GM23338 (cell line): Measurements from ENCODE around the gene CGNL1. TPM values are rescaled to one million over a fixed set of nuclear protein-coding genes. Genes with fewer than 3 reads are reported as not detected.

Experiments
- ATAC-seq: fragments of 200-7000 bp; cut with Tn5 transposase; 3 replicates; pipeline ENCODE4 v1.9.1; 2020
- DNase-seq: peaks from one replicate; pipeline ENCODE4 v3.0.0-alpha.2; 2015; ENCODE audit warnings: low spot score
- H2AFZ ChIP-seq: fragments of 200-600 bp; sonication (generic); 2 replicates; pipeline ENCODE4 v1.8.0; 2016; ENCODE audit warnings: antibody characterized with exemption, mild to moderate bottlenecking, moderate library complexity
- H3F3A ChIP-seq: fragments of 200-600 bp; sonication (generic); replicated peaks from 2 replicates; pipeline ENCODE4 v1.8.0; 2017; ENCODE audit warnings: antibody characterized with exemption, mixed run types, low read depth
- H3K27ac ChIP-seq: fragments of 200-600 bp; sonication (generic); 2 replicates; pipeline ENCODE4 v1.6.1; 2016; ENCODE audit warnings: low read depth
- H3K27me3 ChIP-seq: fragments of 200-600 bp; sonication (generic); 2 replicates; pipeline ENCODE4 v1.8.0; 2016; ENCODE audit warnings: mild to moderate bottlenecking, mixed run types, moderate library complexity; ENCODE audit not compliant: insufficient read depth
- H3K36me3 ChIP-seq: fragments of 200-600 bp; sonication (generic); 2 replicates; pipeline ENCODE4 v1.8.0; 2016; ENCODE audit warnings: mild to moderate bottlenecking; ENCODE audit not compliant: insufficient read depth
- H3K4me1 ChIP-seq: fragments of 200-600 bp; sonication (generic); 2 replicates; pipeline ENCODE4 v1.8.0; 2016; ENCODE audit warnings: mild to moderate bottlenecking, moderate library complexity; ENCODE audit not compliant: insufficient read depth
- H3K4me2 ChIP-seq: fragments of 200-600 bp; sonication (generic); 2 replicates; pipeline ENCODE4 v1.7.1; 2017; ENCODE audit warnings: mixed run types
- H3K4me3 ChIP-seq: fragments of 200-600 bp; sonication (generic); 2 replicates; pipeline ENCODE4 v1.6.1; 2016; ENCODE audit warnings: mixed run types
- H3K79me2 ChIP-seq: fragments of 200-600 bp; sonication (generic); replicated peaks from 2 replicates; pipeline ENCODE4 v1.8.0; 2017; ENCODE audit warnings: mild to moderate bottlenecking; ENCODE audit not compliant: insufficient read depth
- H3K9me2 ChIP-seq: fragments of 200-600 bp; sonication (generic); 2 replicates; pipeline ENCODE4 v1.8.0; 2017; ENCODE audit not compliant: insufficient read depth
- H4K20me1 ChIP-seq: fragments of 200-600 bp; sonication (generic); replicated peaks from 2 replicates; pipeline ENCODE4 v1.8.0; 2017; ENCODE audit warnings: mild to moderate bottlenecking; ENCODE audit not compliant: insufficient read depth
- H3K27ac Mint-ChIP-seq: 2 replicates; pipeline ENCODE4 v1.8.0; 2020; ENCODE audit warnings: inconsistent platforms, mild to moderate bottlenecking, moderate library complexity, mixed read lengths
- H3K27me3 Mint-ChIP-seq: 3 replicates; pipeline ENCODE4 v1.8.0; 2022; ENCODE audit warnings: low read depth, mild to moderate bottlenecking, moderate library complexity, mixed read lengths, inconsistent platforms; ENCODE audit not compliant: insufficient read depth, poor library complexity
- H3K36me3 Mint-ChIP-seq: 3 replicates; pipeline ENCODE4 v1.8.0; 2021; ENCODE audit warnings: low read depth, mild to moderate bottlenecking, inconsistent platforms, moderate library complexity, mixed read lengths
- H3K4me1 Mint-ChIP-seq: 3 replicates; pipeline ENCODE4 v1.8.0; 2020; ENCODE audit warnings: mild to moderate bottlenecking, inconsistent platforms, mixed read lengths
- H3K4me3 Mint-ChIP-seq: 3 replicates; pipeline ENCODE4 v1.8.0; 2021; ENCODE audit warnings: moderate library complexity, mild to moderate bottlenecking, inconsistent platforms, mixed read lengths
- H3K9me3 Mint-ChIP-seq: 3 replicates; pipeline ENCODE4 v1.8.0; 2020; ENCODE audit warnings: moderate library complexity, mild to moderate bottlenecking, inconsistent platforms, mixed read lengths
- CREB1 ChIP-seq: fragments of 250-450 bp; sonication (Bioruptor Pico); IDR thresholded peaks from 2 replicates; pipeline ENCODE4 v1.5.0; 2020; ENCODE audit warnings: low read depth, mild to moderate bottlenecking, moderate library complexity
- JUNB ChIP-seq: IDR thresholded peaks from one replicate; pipeline ENCODE4 v1.6.1; 2016; ENCODE audit warnings: antibody characterized with exemption; ENCODE audit not compliant: unreplicated experiment
- POLR2AphosphoS5 ChIP-seq: IDR thresholded peaks from 2 replicates; pipeline ENCODE4 v1.6.1; 2016; ENCODE audit warnings: antibody characterized with exemption, low read depth
- STAT1 ChIP-seq: IDR thresholded peaks from one replicate; pipeline ENCODE4 v1.6.1; 2016; ENCODE audit warnings: antibody characterized with exemption; ENCODE audit not compliant: unreplicated experiment
- ZNF331 ChIP-seq: fragments of 250-450 bp; sonication (Bioruptor Pico); IDR thresholded peaks from 2 replicates; pipeline ENCODE4 v1.5.0; 2020; ENCODE audit warnings: low read depth, mild to moderate bottlenecking, moderate library complexity
- polyA plus RNA-seq: library from polyadenylated mRNA; unstranded; fragments of >200 nt; fragmentation: Nextera tagmentation; extraction: Ambion mirVana; gene quantifications from 2 replicates; pipeline ENCODE4 v1.2.1, GENCODE V29; 2016
- total RNA-seq: library from RNA; depleted of rRNA; stranded (reverse); fragments of >200 nt; shearing (Covaris generic); gene quantifications from 2 replicates; pipeline ENCODE4 v1.2.3, GENCODE V29; 2014
- TF ChIP-seq, protein P1 (sequence below): IDR thresholded peaks from 2 replicates; pipeline ENCODE4 v1.6.1; 2016; ENCODE audit warnings: antibody characterized with exemption
- TF ChIP-seq, protein P2 (sequence below), 2 experiments: fragments of 200-600 bp in 1 of 2; sonication (generic) in 1 of 2; conservative IDR thresholded peaks; 2 replicates each; pipeline versions ENCODE4 v1.5.1 to v1.6.1; 2016 to 2017; ENCODE audit warnings: antibody characterized with exemption in 2 of 2, low read depth in 2 of 2, mild to moderate bottlenecking in 2 of 2, moderate library complexity in 1 of 2
- TF ChIP-seq, protein P3 (sequence below): IDR thresholded peaks from one replicate; pipeline ENCODE4 v1.6.1; 2018; ENCODE audit warnings: antibody characterized with exemption; ENCODE audit not compliant: unreplicated experiment

CGNL1 gene
- total and polyA plus RNA-seq, 2 experiments from 2014 or later, result 20.0 to 57.8 TPM

DNA sequence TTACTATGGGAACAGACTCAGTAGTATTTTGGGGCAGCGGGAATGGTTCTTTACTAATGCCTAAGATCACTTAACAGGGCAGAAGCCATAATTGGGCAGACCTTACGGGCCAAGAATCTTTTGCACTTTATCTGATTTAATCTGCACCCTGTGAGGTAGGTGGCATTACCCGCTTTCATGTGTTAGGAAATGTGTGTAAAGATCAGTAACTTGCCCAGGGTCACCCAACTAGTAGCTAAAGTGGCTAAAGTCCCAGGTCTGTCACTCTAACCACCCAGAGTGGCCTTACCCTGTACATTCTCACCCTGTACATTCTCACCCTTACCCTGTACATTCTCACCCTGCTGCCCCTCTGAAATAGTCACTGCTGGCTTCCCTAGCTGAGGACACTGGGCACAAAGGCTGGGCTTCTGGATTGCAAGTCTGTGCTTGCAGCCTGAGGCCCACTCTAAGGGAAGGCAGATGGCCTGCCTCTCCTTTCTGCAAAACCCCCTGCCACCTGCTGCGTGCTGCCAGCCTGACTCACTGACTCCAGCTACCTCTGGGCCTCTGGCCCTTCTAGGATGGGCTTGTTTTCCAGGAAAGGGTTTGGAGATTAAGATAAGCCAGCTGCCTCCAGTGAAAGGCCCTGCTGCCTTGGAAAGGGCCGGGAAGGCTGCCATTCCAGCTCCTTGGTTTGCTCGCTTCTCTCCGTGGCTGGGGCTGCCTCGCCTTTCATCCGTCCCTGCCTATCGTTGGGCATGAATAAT is 177.9 kb downstream of the CGNL1 start (continued):
- TF ChIP-seq ZNF331 (CRISPR knock-in tag) (no peak), JUNB (no peak), POLR2AphosphoS5 (no peak), CREB1 (CRISPR knock-in tag) (no peak), STAT1 (no peak)
- TF ChIP-seq, protein P1, sequence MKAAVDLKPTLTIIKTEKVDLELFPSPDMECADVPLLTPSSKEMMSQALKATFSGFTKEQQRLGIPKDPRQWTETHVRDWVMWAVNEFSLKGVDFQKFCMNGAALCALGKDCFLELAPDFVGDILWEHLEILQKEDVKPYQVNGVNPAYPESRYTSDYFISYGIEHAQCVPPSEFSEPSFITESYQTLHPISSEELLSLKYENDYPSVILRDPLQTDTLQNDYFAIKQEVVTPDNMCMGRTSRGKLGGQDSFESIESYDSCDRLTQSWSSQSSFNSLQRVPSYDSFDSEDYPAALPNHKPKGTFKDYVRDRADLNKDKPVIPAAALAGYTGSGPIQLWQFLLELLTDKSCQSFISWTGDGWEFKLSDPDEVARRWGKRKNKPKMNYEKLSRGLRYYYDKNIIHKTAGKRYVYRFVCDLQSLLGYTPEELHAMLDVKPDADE, result no peak
- TF ChIP-seq, protein P2, sequence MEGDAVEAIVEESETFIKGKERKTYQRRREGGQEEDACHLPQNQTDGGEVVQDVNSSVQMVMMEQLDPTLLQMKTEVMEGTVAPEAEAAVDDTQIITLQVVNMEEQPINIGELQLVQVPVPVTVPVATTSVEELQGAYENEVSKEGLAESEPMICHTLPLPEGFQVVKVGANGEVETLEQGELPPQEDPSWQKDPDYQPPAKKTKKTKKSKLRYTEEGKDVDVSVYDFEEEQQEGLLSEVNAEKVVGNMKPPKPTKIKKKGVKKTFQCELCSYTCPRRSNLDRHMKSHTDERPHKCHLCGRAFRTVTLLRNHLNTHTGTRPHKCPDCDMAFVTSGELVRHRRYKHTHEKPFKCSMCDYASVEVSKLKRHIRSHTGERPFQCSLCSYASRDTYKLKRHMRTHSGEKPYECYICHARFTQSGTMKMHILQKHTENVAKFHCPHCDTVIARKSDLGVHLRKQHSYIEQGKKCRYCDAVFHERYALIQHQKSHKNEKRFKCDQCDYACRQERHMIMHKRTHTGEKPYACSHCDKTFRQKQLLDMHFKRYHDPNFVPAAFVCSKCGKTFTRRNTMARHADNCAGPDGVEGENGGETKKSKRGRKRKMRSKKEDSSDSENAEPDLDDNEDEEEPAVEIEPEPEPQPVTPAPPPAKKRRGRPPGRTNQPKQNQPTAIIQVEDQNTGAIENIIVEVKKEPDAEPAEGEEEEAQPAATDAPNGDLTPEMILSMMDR (conservative IDR thresholded peaks at IDR 0.05; ENCODE audit: low read depth in 2 of 2), result no peak
- TF ChIP-seq, protein P3, sequence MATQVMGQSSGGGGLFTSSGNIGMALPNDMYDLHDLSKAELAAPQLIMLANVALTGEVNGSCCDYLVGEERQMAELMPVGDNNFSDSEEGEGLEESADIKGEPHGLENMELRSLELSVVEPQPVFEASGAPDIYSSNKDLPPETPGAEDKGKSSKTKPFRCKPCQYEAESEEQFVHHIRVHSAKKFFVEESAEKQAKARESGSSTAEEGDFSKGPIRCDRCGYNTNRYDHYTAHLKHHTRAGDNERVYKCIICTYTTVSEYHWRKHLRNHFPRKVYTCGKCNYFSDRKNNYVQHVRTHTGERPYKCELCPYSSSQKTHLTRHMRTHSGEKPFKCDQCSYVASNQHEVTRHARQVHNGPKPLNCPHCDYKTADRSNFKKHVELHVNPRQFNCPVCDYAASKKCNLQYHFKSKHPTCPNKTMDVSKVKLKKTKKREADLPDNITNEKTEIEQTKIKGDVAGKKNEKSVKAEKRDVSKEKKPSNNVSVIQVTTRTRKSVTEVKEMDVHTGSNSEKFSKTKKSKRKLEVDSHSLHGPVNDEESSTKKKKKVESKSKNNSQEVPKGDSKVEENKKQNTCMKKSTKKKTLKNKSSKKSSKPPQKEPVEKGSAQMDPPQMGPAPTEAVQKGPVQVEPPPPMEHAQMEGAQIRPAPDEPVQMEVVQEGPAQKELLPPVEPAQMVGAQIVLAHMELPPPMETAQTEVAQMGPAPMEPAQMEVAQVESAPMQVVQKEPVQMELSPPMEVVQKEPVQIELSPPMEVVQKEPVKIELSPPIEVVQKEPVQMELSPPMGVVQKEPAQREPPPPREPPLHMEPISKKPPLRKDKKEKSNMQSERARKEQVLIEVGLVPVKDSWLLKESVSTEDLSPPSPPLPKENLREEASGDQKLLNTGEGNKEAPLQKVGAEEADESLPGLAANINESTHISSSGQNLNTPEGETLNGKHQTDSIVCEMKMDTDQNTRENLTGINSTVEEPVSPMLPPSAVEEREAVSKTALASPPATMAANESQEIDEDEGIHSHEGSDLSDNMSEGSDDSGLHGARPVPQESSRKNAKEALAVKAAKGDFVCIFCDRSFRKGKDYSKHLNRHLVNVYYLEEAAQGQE, result no peak

DNA sequence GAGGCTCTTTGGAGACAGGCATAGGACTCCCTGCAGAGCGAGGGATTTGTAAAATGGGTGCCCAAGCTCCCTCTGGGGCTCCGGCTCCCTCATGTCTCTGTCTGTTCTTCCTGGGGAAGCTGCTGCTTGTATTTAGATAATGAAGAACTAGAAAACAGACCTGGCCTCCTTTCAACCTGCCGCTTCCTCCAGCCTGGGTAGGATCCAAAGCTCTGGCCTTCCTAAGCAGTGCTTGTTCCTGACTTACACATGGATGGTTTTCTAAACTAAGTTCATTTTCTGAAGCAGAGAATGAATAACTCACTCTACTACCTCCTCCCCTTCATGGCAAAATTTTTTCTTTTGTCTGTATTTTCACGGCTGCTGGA is 178.5 kb downstream of the CGNL1 start:
- Mint-ChIP-seq H3K27me3 (peaks cover 8% of the 10 kb centered on the region), H3K36me3 (peaks cover 16% of the 10 kb centered on the region; the same call in 2 of the 3 replicates)
- H2AFZ ChIP-seq, result no peak overlapping the region

More for the DNA sequence above, 178.5 kb downstream of the CGNL1 start:
- Mint-ChIP-seq H3K27ac (0 out of 2 replicates have a peak overlapping the region, but pooled peaks have one; percentile 8), H3K9me3 (no peaks in the 10 kb centered on the region; the same call in 2 of the 3 replicates), H3K4me1 (peaks cover 31% of the 10 kb centered on the region), H3K4me3 (no peak overlapping the region)
- no peaks in the 10 kb centered on the region for H3K27me3 ChIP-seq
- H3K27ac ChIP-seq, result no peak overlapping the region
- ATAC-seq, result no peak
- 0 out of 2 replicates have a peak, but pooled peaks cover 2% of the 10 kb centered on the region for H3K9me2 ChIP-seq
- H3K4me3 ChIP-seq, result no peak overlapping the region
- no peak overlapping the region for H3K4me2 ChIP-seq
- no peaks in the 10 kb centered on the region for H4K20me1 ChIP-seq
- TF ChIP-seq STAT1, result no peak
- H3K36me3 ChIP-seq, result no peaks in the 10 kb centered on the region
- no peaks in the 10 kb centered on the region for H3K79me2 ChIP-seq
- H3K4me1 ChIP-seq, result peaks cover 4% of the 10 kb centered on the region; the same call in 1 of the 2 replicates
- no peaks in the 10 kb centered on the region for H3F3A ChIP-seq
- no peak for DNase-seq
